GM23338 (cell line): Measurements from ENCODE around the gene LRP1B. TPM values are rescaled to one million over a fixed set of nuclear protein-coding genes. Genes with fewer than 3 reads are reported as not detected.
A peak's percentile ranks its signal among the peaks of the same experiment; 100 is the strongest.

Experiments
- ATAC-seq: fragments of 200-7000 bp; cut with Tn5 transposase; 3 replicates; pipeline ENCODE4 v1.9.1; 2020
- DNase-seq: peaks from one replicate; pipeline ENCODE4 v3.0.0-alpha.2; 2015; ENCODE audit warnings: low spot score
- H2AFZ ChIP-seq: fragments of 200-600 bp; sonication (generic); 2 replicates; pipeline ENCODE4 v1.8.0; 2016; ENCODE audit warnings: antibody characterized with exemption, mild to moderate bottlenecking, moderate library complexity
- H3F3A ChIP-seq: fragments of 200-600 bp; sonication (generic); replicated peaks from 2 replicates; pipeline ENCODE4 v1.8.0; 2017; ENCODE audit warnings: antibody characterized with exemption, mixed run types, low read depth
- H3K27ac ChIP-seq: fragments of 200-600 bp; sonication (generic); 2 replicates; pipeline ENCODE4 v1.6.1; 2016; ENCODE audit warnings: low read depth
- H3K27me3 ChIP-seq: fragments of 200-600 bp; sonication (generic); 2 replicates; pipeline ENCODE4 v1.8.0; 2016; ENCODE audit warnings: mild to moderate bottlenecking, mixed run types, moderate library complexity; ENCODE audit not compliant: insufficient read depth
- H3K36me3 ChIP-seq: fragments of 200-600 bp; sonication (generic); 2 replicates; pipeline ENCODE4 v1.8.0; 2016; ENCODE audit warnings: mild to moderate bottlenecking; ENCODE audit not compliant: insufficient read depth
- H3K4me1 ChIP-seq: fragments of 200-600 bp; sonication (generic); 2 replicates; pipeline ENCODE4 v1.8.0; 2016; ENCODE audit warnings: mild to moderate bottlenecking, moderate library complexity; ENCODE audit not compliant: insufficient read depth
- H3K4me2 ChIP-seq: fragments of 200-600 bp; sonication (generic); 2 replicates; pipeline ENCODE4 v1.7.1; 2017; ENCODE audit warnings: mixed run types
- H3K4me3 ChIP-seq: fragments of 200-600 bp; sonication (generic); 2 replicates; pipeline ENCODE4 v1.6.1; 2016; ENCODE audit warnings: mixed run types
- H3K79me2 ChIP-seq: fragments of 200-600 bp; sonication (generic); replicated peaks from 2 replicates; pipeline ENCODE4 v1.8.0; 2017; ENCODE audit warnings: mild to moderate bottlenecking; ENCODE audit not compliant: insufficient read depth
- H3K9me2 ChIP-seq: fragments of 200-600 bp; sonication (generic); 2 replicates; pipeline ENCODE4 v1.8.0; 2017; ENCODE audit not compliant: insufficient read depth
- H4K20me1 ChIP-seq: fragments of 200-600 bp; sonication (generic); replicated peaks from 2 replicates; pipeline ENCODE4 v1.8.0; 2017; ENCODE audit warnings: mild to moderate bottlenecking; ENCODE audit not compliant: insufficient read depth
- H3K27ac Mint-ChIP-seq: 2 replicates; pipeline ENCODE4 v1.8.0; 2020; ENCODE audit warnings: inconsistent platforms, mild to moderate bottlenecking, moderate library complexity, mixed read lengths
- H3K27me3 Mint-ChIP-seq: 3 replicates; pipeline ENCODE4 v1.8.0; 2022; ENCODE audit warnings: low read depth, mild to moderate bottlenecking, moderate library complexity, mixed read lengths, inconsistent platforms; ENCODE audit not compliant: insufficient read depth, poor library complexity
- H3K36me3 Mint-ChIP-seq: 3 replicates; pipeline ENCODE4 v1.8.0; 2021; ENCODE audit warnings: low read depth, mild to moderate bottlenecking, inconsistent platforms, moderate library complexity, mixed read lengths
- H3K4me1 Mint-ChIP-seq: 3 replicates; pipeline ENCODE4 v1.8.0; 2020; ENCODE audit warnings: mild to moderate bottlenecking, inconsistent platforms, mixed read lengths
- H3K4me3 Mint-ChIP-seq: 3 replicates; pipeline ENCODE4 v1.8.0; 2021; ENCODE audit warnings: moderate library complexity, mild to moderate bottlenecking, inconsistent platforms, mixed read lengths
- H3K9me3 Mint-ChIP-seq: 3 replicates; pipeline ENCODE4 v1.8.0; 2020; ENCODE audit warnings: moderate library complexity, mild to moderate bottlenecking, inconsistent platforms, mixed read lengths
- CREB1 ChIP-seq: fragments of 250-450 bp; sonication (Bioruptor Pico); IDR thresholded peaks from 2 replicates; pipeline ENCODE4 v1.5.0; 2020; ENCODE audit warnings: low read depth, mild to moderate bottlenecking, moderate library complexity
- CTCF ChIP-seq, 2 experiments: fragments of 200-600 bp in 1 of 2; sonication (generic) in 1 of 2; conservative IDR thresholded peaks; 2 replicates each; pipeline versions ENCODE4 v1.5.1 to v1.6.1; 2016 to 2017; ENCODE audit warnings: antibody characterized with exemption in 2 of 2, low read depth in 2 of 2, mild to moderate bottlenecking in 2 of 2, moderate library complexity in 1 of 2
- EZH2 ChIP-seq: fragments of 200-600 bp; sonication (generic); IDR thresholded peaks from one replicate; pipeline ENCODE4 v1.8.0; 2017; ENCODE audit warnings: antibody characterized with exemption, mild to moderate bottlenecking, low read depth; ENCODE audit not compliant: unreplicated experiment
- EZH2phosphoT487 ChIP-seq: fragments of 200-600 bp; sonication (generic); IDR thresholded peaks from one replicate; pipeline ENCODE4 v1.8.1; 2018; ENCODE audit warnings: antibody characterized with exemption; ENCODE audit not compliant: unreplicated experiment
- JUNB ChIP-seq: IDR thresholded peaks from one replicate; pipeline ENCODE4 v1.6.1; 2016; ENCODE audit warnings: antibody characterized with exemption; ENCODE audit not compliant: unreplicated experiment
- NANOG ChIP-seq: IDR thresholded peaks from 2 replicates; pipeline ENCODE4 v1.6.1; 2016; ENCODE audit warnings: antibody characterized with exemption, borderline replicate concordance
- POLR2AphosphoS5 ChIP-seq: IDR thresholded peaks from 2 replicates; pipeline ENCODE4 v1.6.1; 2016; ENCODE audit warnings: antibody characterized with exemption, low read depth
- REST ChIP-seq: IDR thresholded peaks from one replicate; pipeline ENCODE4 v1.6.1; 2018; ENCODE audit warnings: antibody characterized with exemption; ENCODE audit not compliant: unreplicated experiment
- STAT1 ChIP-seq: IDR thresholded peaks from one replicate; pipeline ENCODE4 v1.6.1; 2016; ENCODE audit warnings: antibody characterized with exemption; ENCODE audit not compliant: unreplicated experiment
- ZNF114 ChIP-seq: fragments of 250-450 bp; sonication (Bioruptor Pico); IDR thresholded peaks from 2 replicates; pipeline ENCODE4 v1.5.0; 2020; ENCODE audit warnings: mild to moderate bottlenecking, moderate library complexity
- ZNF331 ChIP-seq: fragments of 250-450 bp; sonication (Bioruptor Pico); IDR thresholded peaks from 2 replicates; pipeline ENCODE4 v1.5.0; 2020; ENCODE audit warnings: low read depth, mild to moderate bottlenecking, moderate library complexity
- polyA plus RNA-seq: library from polyadenylated mRNA; unstranded; fragments of >200 nt; fragmentation: Nextera tagmentation; extraction: Ambion mirVana; gene quantifications from 2 replicates; pipeline ENCODE4 v1.2.1, GENCODE V29; 2016
- total RNA-seq: library from RNA; depleted of rRNA; stranded (reverse); fragments of >200 nt; shearing (Covaris generic); gene quantifications from 2 replicates; pipeline ENCODE4 v1.2.3, GENCODE V29; 2014
- TF ChIP-seq, protein P1 (sequence below): IDR thresholded peaks from 2 replicates; pipeline ENCODE4 v1.6.1; 2016; ENCODE audit warnings: antibody characterized with exemption

The LRP1B gene
- total and polyA plus RNA-seq, 2 experiments from 2014 or later = 0.15 to 0.97 TPM

DNA sequence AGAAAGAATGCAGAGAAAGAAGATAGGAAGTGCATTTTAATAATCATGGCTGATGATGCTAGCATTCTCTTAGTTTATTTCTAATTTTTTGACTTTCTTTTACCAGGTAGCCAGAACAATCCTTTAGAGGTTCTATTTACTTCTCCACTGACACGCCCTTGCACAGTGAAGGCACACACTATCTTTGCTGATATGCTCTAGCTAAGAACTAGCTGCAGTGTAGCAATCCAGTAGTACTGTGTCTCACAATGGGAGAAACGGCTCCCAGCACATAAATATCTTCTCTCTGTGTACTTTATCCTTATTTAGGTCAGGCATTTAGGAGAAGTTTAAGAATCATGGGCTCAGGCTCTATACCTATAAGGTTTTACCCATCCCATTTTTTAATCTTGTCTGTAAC lies 1005.4 kb downstream of the LRP1B start:
- H3K9me2 ChIP-seq = no peaks in the 10 kb centered on the region
- H3K27ac ChIP-seq = no peak overlapping the region
- H3K27me3 ChIP-seq = no peaks in the 10 kb centered on the region
- H2AFZ ChIP-seq = no peak overlapping the region
- DNase-seq = no peak
- Mint-ChIP-seq H3K4me3 (no peak overlapping the region), H3K9me3 (no peaks in the 10 kb centered on the region; the same call in 1 of the 3 replicates), H3K27ac (no peak overlapping the region), H3K27me3 (no peaks in the 10 kb centered on the region), H3K4me1 (no peaks in the 10 kb centered on the region), H3K36me3 (no peaks in the 10 kb centered on the region; the same call in 2 of the 3 replicates)
- H3K4me1 ChIP-seq = no peaks in the 10 kb centered on the region
- H3K36me3 ChIP-seq = no peaks in the 10 kb centered on the region
- no peaks in the 10 kb centered on the region for H3F3A ChIP-seq
- no peaks in the 10 kb centered on the region for H4K20me1 ChIP-seq
- no peak overlapping the region for H3K4me2 ChIP-seq
- H3K79me2 ChIP-seq = no peaks in the 10 kb centered on the region
- TF ChIP-seq NANOG = no peak
- no peak for TF ChIP-seq ZNF331 (CRISPR knock-in tag)
- TF ChIP-seq POLR2AphosphoS5 = no peak
- no peak for TF ChIP-seq ZNF114 (CRISPR knock-in tag)
- no peak for ATAC-seq
- H3K4me3 ChIP-seq = no peak overlapping the region

- no peaks in the 10 kb centered on the region for H3K79me2 ChIP-seq
- no peak overlapping the region for H3K4me3 ChIP-seq
- Mint-ChIP-seq H3K36me3 (peaks cover 6% of the 10 kb centered on the region), H3K27me3 (no peaks in the 10 kb centered on the region), H3K9me3 (no peaks in the 10 kb centered on the region; the same call in 1 of the 3 replicates), H3K4me1 (peaks cover 7% of the 10 kb centered on the region; the same call in 2 of the 3 replicates), H3K27ac (peak overlapping the region; percentile 14; the same call in 1 of the 2 replicates), H3K4me3 (no peak overlapping the region)
- no peaks in the 10 kb centered on the region for H3K27me3 ChIP-seq
- no peaks in the 10 kb centered on the region for H3K36me3 ChIP-seq
- H2AFZ ChIP-seq = peak overlapping the region; percentile 5; the same call in 1 of the 2 replicates
- H3K27ac ChIP-seq = no peak overlapping the region
- no peaks in the 10 kb centered on the region; the same call in 1 of the 2 replicates for H3K9me2 ChIP-seq
- DNase-seq (no peak), ATAC-seq (no peak)
- no peaks in the 10 kb centered on the region for H3F3A ChIP-seq
- H3K4me2 ChIP-seq = no peak overlapping the region
- no peaks in the 10 kb centered on the region for H4K20me1 ChIP-seq
- peaks cover 10% of the 10 kb centered on the region; the same call in 1 of the 2 replicates for H3K4me1 ChIP-seq
- TF ChIP-seq JUNB (no peak), REST (no peak), EZH2 (no peak), STAT1 (no peak), ZNF114 (CRISPR knock-in tag) (no peak), CTCF (conservative IDR thresholded peaks at IDR 0.05; ENCODE audit: low read depth in 2 of 2) (no peak), CREB1 (CRISPR knock-in tag) (no peak), EZH2phosphoT487 (no peak)
- TF ChIP-seq, protein P1, sequence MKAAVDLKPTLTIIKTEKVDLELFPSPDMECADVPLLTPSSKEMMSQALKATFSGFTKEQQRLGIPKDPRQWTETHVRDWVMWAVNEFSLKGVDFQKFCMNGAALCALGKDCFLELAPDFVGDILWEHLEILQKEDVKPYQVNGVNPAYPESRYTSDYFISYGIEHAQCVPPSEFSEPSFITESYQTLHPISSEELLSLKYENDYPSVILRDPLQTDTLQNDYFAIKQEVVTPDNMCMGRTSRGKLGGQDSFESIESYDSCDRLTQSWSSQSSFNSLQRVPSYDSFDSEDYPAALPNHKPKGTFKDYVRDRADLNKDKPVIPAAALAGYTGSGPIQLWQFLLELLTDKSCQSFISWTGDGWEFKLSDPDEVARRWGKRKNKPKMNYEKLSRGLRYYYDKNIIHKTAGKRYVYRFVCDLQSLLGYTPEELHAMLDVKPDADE = no peak
Observed at GRCh38 chr2:141118836-141119235, 1012.0 kb downstream of the LRP1B start.
